Measurements from ENCODE around the gene SREK1IP1.
A peak's percentile ranks its signal among the peaks of the same experiment; 100 is the strongest.
"Not testable (repeated sequence)": the region's sequence is repeated elsewhere in the genome, so short reads cannot be mapped to it uniquely, and the experiment has no call there.

SREK1IP1 gene

GRCh38 chr5:64765804-64766504 lies 2.5 kb downstream of the SREK1IP1 start:
- DNase-seq (ENCODE audit: low spot score): no peak

DNA sequence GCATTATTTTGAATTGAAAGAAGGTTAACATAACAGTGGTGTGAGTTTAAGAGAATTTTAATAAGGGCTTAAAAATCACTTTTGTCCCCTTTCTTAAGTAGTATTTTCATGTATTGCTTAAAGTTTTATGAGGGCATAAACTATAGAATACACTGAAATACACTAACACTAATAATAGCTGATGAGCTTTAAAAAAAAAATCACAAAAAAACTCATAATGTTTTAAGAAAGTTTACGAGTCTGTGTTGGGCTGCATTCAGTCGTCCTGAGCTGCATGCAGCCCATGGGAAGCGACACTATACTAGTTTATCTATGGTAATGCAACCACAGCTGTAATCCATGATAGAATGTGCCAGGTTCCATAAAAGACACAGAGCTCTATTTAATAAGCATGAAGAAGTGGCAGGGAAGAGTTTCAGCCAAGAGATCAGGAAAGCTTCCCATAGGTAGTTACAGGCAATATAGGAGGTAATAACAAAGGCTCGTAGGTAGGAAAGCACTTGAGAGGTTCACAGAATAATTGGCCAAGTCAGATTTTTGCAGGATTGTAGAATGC lies 4.5 kb downstream of the SREK1IP1 start:
- no peak for DNase-seq (ENCODE audit: low spot score)

DNA sequence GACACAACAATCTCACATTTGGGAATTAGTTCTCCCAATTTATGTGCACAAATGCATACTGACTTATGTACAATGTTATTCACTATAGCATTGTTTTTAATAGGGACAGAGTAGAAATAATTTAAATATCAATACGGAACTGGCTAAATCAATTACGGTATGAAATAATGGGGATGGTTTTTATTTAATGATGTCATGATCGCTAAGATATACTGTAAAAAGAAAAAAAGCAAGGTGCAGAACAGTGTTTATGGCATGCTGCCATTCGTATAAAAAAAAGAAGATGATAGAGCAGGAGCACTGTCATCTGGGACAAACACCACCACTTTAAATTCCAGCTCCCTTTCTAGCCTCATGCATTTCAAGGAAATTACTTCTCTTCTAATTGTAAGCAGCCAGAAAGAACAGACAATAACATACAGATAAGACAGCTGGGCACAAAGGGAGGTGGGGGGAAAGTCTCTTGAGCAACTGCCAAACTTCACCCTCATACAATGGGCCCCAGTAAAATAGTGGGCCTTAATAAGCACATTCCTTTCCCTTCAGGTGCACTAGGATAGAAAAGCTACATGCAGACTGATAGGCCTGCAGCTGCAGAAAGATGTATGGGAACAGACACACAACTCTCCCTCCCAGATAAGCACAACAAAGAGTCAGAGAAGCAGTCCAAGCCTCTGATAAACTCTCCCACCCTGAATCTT lies 8.4 kb downstream of the SREK1IP1 start:
- no peak for DNase-seq (ENCODE audit: low spot score)

- DNase-seq (ENCODE audit: low spot score): no peak
Observed at GRCh38 chr5:64758901-64759300, 9.6 kb downstream of the SREK1IP1 start.

DNA sequence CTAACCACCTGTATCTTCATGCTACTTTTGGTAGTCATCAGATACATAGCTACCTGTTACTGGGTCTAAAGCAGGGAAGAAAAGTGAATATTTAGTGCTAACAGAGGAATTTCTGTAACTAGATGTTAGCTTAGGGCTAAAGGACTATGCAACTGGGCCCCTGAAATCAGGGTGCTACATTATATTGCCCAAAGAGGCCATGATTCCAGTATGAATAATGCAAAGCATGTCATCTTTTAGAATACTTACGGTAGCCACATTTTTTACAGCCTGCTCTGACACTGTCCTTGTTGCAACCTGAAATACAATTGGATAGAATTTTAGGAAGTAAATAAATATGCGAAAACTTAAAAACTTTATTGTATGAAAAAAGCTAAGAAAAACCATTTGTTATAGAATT lies 14.4 kb downstream of the SREK1IP1 start:
- no peak for DNase-seq (ENCODE audit: low spot score)

GRCh38 chr5:64749385-64749784 lies 19.1 kb downstream of the SREK1IP1 start:
- DNase-seq (ENCODE audit: low spot score): no peak

GRCh38 chr5:64746446-64746845 lies 22.0 kb downstream of the SREK1IP1 start:
- DNase-seq (ENCODE audit: low spot score): no peak

- peak; percentile 16 for DNase-seq (ENCODE audit: low spot score)
Observed at GRCh38 chr5:64744914-64745313, 23.6 kb downstream of the SREK1IP1 start.

GRCh38 chr5:64742821-64743220 lies 25.7 kb downstream of the SREK1IP1 start:
- no peak for DNase-seq (ENCODE audit: low spot score)

GRCh38 chr5:64742411-64742810 lies 26.1 kb downstream of the SREK1IP1 start:
- no peak for DNase-seq (ENCODE audit: low spot score)

DNA sequence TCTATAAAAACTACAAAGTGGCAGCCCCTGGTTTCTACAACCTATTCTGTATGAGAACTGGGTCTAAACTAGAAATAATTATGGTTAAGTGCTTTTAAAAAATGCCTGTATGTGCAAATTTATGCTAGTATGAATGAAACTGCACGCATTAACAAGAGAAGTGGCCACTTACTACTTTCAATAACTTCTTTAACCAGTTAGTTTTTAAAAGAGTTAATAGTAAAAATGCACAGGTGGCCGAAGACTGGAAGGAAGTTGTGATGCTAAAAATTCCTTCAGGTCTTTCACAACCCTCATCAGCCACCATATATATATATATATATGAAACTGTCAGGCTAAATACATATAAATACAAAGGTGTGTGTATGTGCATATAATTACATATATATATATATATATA lies 41.3 kb downstream of the SREK1IP1 start:
- no peak for DNase-seq (ENCODE audit: low spot score)

- DNase-seq (ENCODE audit: low spot score): no peak
Observed at GRCh38 chr5:64722588-64722987, 45.9 kb downstream of the SREK1IP1 start.

DNA sequence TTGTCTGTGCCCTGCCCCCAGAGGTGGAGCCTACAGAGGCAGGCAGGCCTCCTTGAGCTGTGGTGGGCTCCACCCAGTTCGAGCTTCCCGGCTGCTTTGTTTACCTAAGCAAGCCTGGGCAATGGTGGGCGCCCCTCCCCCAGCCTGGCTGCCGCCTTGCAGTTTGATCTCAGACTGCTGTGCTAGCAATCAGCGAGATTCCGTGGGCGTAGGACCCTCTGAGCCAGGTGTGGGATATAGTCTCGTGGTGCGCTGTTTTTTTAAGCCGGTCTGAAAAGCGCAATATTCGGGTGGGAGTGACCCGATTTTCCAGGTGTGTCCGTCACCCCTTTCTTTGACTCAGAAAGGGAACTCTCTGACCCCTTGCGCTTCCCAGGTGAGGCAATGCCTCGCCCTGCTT lies 54.0 kb downstream of the SREK1IP1 start:
- DNase-seq (ENCODE audit: low spot score): not testable (repeated sequence)

- no peak for DNase-seq (ENCODE audit: low spot score)
Observed at GRCh38 chr5:64707191-64707590, 61.3 kb downstream of the SREK1IP1 start.

DNA sequence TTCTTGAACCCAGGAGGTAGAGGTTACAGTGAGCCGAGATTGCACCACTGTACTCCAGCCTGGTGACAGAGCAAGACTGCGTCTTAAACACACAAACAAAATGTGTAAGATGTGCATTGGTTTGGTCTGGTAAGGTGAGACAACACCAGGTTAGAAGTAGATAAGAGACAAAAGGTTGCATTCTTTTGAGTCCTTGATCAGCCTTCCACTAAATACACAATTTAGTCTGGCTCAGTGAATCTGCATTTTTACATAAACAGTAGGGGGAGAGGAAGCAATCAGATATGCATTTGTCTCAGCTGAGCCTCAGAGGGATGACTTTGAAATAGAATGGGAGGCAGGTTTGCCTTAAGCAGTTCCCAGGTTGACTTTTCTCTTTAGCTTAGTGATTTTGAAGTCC lies 62.4 kb downstream of the SREK1IP1 start:
- DNase-seq (ENCODE audit: low spot score): not testable (repeated sequence)

DNA sequence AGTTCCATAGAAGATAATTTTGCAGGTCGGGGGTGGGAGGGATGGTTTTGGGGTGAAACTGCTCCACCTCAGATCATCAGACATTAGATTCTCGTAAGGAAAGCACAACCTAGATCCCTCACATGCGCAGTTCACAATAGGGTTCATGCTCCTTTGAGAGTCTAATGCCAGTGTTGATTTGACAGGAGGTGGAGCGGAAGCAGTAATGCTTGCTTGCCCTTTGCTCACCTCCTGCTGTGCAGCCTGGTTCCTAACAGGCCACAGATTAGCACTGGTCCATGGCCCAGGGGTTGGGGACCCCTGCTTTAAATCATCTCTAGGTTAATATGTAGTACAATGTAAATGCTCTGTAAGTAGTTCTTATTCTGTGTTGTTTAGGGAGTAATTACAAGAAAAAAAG lies 67.7 kb downstream of the SREK1IP1 start:
- DNase-seq (ENCODE audit: low spot score): no peak

GRCh38 chr5:64696414-64696813 lies 72.1 kb downstream of the SREK1IP1 start:
- not testable (repeated sequence) for DNase-seq (ENCODE audit: low spot score)

DNA sequence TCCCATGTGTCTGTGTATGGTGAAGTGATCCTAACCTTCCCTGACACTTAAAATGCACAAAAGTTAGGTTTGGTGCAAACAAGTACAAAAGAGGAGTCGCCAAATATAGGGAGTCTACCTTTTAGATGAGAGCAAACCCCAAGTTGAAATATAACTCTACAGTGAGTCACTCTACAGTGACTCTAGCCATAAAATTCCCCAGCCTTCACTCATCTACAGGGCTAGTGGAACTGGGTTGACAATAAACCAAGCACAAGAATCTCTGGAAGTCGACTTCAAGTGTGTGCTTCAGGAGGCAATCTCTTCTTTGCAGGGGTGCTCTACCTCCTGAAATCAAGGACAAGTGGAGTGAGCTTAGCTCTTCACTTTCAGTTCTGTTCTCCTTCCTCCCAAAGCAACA lies 74.9 kb downstream of the SREK1IP1 start:
- no peak for DNase-seq (ENCODE audit: low spot score)

DNA sequence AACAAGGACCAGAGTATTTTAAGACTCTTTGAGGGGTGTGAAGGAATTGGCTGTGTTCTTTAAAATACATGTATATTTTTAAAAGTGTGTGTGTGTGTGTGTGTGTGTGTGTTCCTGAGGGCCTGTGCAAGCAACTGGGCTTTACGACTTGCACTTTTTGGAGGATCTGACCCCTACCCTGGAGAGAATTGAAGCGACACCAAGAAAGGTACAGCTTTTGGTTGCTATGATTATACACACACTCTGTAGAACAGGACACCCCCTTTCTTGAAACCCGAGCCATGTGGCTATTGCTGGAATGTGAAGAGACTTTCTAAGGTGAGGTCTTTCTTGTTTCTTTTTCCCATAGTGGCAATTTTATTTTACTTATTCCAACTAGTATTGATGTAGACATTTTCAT lies 77.2 kb downstream of the SREK1IP1 start:
- DNase-seq (ENCODE audit: low spot score): peak; percentile 33

DNA sequence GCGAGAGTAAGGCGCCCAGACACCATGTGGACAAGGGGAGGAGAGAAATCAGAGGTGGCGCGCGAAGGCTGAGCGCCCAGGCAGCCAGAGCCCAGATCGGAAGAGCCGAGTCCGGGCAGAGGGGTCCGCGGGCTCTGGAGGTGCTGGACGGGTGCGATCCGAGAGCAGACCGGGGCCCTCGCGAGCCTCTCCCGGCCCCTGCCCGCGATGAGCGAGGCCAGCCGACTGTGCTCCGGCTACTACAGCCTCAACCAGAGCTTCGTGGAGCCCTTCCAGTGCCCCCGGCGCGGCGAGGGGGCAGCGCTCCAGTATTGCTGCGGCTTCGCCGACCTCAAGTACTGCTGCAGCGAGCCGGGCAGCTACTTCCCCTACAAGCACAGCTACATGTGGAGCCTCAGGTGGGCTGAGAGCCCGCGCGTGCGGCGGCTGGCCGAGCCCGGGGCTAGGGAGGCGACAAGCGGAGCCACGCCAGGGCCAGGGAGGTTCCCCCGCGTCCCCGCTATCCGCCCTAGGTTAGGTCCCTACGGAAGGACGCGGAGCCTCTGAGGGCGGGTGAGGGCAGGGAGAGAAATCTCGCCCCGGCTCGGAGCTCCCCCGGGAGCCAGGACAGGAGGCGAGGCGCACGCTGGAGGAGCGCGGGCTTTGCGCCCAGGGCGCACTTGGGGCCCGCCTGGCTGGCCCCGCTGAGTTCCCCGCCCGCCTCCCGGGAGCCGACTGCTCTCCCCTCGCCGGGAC lies 77.9 kb downstream of the SREK1IP1 start, which contains the start of gene SHISAL2B:
Gene SHISAL2B (plus strand): TSS at position 87 of the 735 bp plus-strand sequence. CDS start 121 bp downstream, at position 208.
- peak; percentile 81 for DNase-seq (ENCODE audit: low spot score)

DNA sequence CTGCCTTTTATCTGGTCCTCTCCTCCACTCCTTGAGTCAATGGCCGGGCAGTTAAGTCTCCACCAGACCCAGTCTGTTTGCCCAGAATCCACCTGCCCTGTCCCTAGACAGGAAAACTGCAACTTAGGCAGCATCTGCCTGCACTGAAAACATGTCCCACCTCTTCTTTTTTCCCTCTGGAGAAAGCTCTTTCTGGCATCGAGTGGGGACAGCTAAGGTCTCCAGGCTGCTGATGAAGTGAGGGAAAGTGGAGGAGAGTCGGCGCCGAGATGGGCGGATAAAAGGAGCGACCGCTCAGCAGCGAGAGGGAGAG lies 78.4 kb downstream of the SREK1IP1 start:
- DNase-seq (ENCODE audit: low spot score): no peak

DNA sequence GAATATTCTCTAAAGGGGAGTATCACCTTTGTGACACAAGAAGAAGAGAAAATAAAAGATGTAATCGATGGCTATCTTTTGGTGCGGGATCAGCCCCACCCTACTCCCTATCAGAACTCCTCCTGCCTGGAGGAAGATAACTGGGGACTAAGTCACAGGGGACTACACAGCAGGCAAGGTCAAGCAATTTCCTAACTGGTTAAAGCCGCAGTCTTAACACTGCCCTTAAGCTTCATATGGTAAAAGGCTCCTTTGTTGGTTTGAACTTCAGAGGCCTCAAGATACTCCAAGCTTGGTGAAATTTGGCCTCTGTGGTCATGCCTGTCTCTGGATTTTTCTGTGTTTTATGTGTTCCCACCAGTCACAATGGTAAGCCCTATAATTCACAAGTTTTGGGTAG lies 79.5 kb downstream of the SREK1IP1 start:
- no peak for DNase-seq (ENCODE audit: low spot score)

GRCh38 chr5:64688391-64688790 lies 80.1 kb downstream of the SREK1IP1 start:
- no peak for DNase-seq (ENCODE audit: low spot score)

All from iPS-NIHi11 (cell line).